SU-DHL-6 (cell line): ENCODE data around the gene GSK3B.

Source experiments
- H2AFZ ChIP-seq: fragments of 200-600 bp; sonication (generic); 2 replicates; pipeline ENCODE4 v1.6.1; 2014; ENCODE audit warnings: low read depth, mild to moderate bottlenecking, moderate library complexity, mixed read lengths, antibody characterized with exemption, low read length; ENCODE audit not compliant: severe bottlenecking
- H3F3A ChIP-seq: fragments of 200-600 bp; shearing (Covaris generic); 2 replicates; pipeline ENCODE4 v1.6.0; 2016; ENCODE audit warnings: antibody characterized with exemption, mild to moderate bottlenecking; ENCODE audit not compliant: insufficient read depth
- H3K27ac ChIP-seq: fragments of 200-600 bp; sonication (generic); 2 replicates; pipeline ENCODE4 v1.5.1; 2016; ENCODE audit warnings: low read depth, mild to moderate bottlenecking, low read length, moderate library complexity, mixed read lengths
- H3K27me3 ChIP-seq: fragments of 200-600 bp; sonication (generic), shearing (Covaris generic); 2 replicates; pipeline ENCODE4 v1.6.0; 2014; ENCODE audit warnings: mild to moderate bottlenecking, low read length
- H3K36me3 ChIP-seq: fragments of 200-600 bp; sonication (generic); 2 replicates; pipeline ENCODE4 v1.6.1; 2014; ENCODE audit warnings: mild to moderate bottlenecking, low read length, mixed read lengths
- H3K4me2 ChIP-seq: fragments of 300-600, 200-600 bp; shearing (Covaris generic), sonication (generic); 2 replicates; pipeline ENCODE4 v1.6.0; 2014; ENCODE audit warnings: low read length, low read depth, mild to moderate bottlenecking; ENCODE audit not compliant: poor library complexity, severe bottlenecking
- H3K4me3 ChIP-seq: fragments of 200-600 bp; sonication (generic); 2 replicates; pipeline ENCODE4 v1.5.1; 2014; ENCODE audit warnings: antibody characterized with exemption, low read length, mild to moderate bottlenecking, mixed read lengths; ENCODE audit not compliant: insufficient read depth, poor library complexity, severe bottlenecking
- H3K79me2 ChIP-seq: fragments of 200-600 bp; sonication (generic); 2 replicates; pipeline ENCODE4 v1.6.1; 2014; ENCODE audit warnings: mild to moderate bottlenecking, low read length, moderate library complexity; ENCODE audit not compliant: insufficient read depth
- H3K9ac ChIP-seq: fragments of 200-600 bp; sonication (generic); 2 replicates; pipeline ENCODE4 v1.7.0; 2014; ENCODE audit warnings: mild to moderate bottlenecking, low read length
- H3K9me2 ChIP-seq: fragments of 200-600 bp; sonication (generic); replicated peaks from 2 replicates; pipeline ENCODE4 v1.6.1; 2014; ENCODE audit warnings: low read length; ENCODE audit not compliant: insufficient read depth
- H3K9me3 ChIP-seq: fragments of 200-600 bp; sonication (generic); 2 replicates; pipeline ENCODE4 v1.6.1; 2014; ENCODE audit warnings: low read length, mixed read lengths; ENCODE audit not compliant: insufficient read depth
- H4K20me1 ChIP-seq: fragments of 200-600 bp; sonication (generic); 2 replicates; pipeline ENCODE4 v1.6.1; 2014; ENCODE audit warnings: low read depth, mild to moderate bottlenecking, antibody characterized with exemption, low read length, moderate library complexity, mixed read lengths
- EZH2phosphoT487 ChIP-seq: fragments of 200-600 bp; sonication (generic), shearing (Covaris generic); conservative IDR thresholded peaks from 2 replicates; pipeline ENCODE4 v1.6.1; 2018; ENCODE audit warnings: mild to moderate bottlenecking, antibody characterized with exemption, low read length, moderate library complexity, mixed read lengths
- TF ChIP-seq, protein P1 (sequence below): fragments of 200-600 bp; sonication (generic); IDR thresholded peaks from one replicate; pipeline ENCODE4 v1.5.1; 2017; ENCODE audit warnings: antibody characterized with exemption, mild to moderate bottlenecking, low read length, moderate library complexity; ENCODE audit not compliant: insufficient read depth, poor library complexity, severe bottlenecking

The GSK3B gene

DNA sequence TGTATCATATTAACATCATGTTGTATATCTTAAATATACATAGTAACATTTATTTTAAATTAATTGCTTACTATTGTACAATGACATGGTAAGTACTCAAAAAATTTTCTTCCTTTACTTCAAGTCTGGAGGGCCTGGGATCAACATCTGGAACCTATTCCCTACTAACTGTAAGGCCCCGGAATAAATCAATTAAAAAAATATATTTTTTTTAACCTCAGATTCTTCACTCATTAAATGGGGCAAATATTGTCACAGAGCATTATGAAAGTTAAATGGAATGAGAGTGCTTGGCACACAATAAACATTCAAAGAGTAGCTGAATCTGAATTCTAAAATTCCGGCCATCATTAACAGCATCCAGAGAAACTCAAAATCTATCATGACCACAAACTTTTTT, 16.5 kb downstream of the GSK3B start:
- Histone ChIP-seq H4K20me1 (peaks cover 25% of the 10 kb centered on the region), H3K27me3 (no peaks in the 10 kb centered on the region)

DNA sequence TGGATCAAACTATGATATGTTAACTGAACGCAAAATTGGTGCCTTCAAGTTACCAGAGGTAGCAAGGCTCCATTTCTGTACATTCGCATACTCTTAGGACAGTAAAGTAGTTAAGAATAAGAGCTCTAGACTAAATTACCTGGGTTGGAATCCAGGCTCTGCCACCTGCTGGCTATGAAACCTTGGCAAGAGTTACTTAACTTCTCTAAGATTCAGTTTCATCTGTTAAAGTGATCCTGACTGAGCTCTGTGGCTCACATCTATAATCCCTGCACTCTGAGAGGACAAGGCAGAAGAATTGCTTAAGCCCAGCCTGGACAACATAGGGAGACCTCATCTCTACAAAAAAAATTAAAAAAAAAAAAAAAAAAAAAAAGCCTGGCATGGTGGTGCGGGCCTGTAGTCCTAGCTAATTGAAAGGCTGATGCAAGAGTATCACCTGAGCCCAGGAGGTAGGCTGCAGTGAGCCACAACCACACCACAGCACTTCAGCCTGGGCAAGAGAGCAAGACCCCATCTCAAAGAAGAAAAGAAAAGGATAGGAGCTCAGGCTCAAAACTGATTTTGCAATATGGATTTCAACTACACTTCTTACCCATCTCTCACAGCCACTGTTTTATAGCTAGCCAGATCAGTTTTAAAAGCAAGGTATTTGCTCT, 21.3 kb downstream of the GSK3B start:
- no peaks in the 10 kb centered on the region for H3K9me3 ChIP-seq
- no peak overlapping the region for H2AFZ ChIP-seq
- H3K27me3 ChIP-seq, result no peaks in the 10 kb centered on the region
- H4K20me1 ChIP-seq, result peaks cover 25% of the 10 kb centered on the region
- H3K9me2 ChIP-seq, result no peaks in the 10 kb centered on the region
- TF ChIP-seq, protein P1, sequence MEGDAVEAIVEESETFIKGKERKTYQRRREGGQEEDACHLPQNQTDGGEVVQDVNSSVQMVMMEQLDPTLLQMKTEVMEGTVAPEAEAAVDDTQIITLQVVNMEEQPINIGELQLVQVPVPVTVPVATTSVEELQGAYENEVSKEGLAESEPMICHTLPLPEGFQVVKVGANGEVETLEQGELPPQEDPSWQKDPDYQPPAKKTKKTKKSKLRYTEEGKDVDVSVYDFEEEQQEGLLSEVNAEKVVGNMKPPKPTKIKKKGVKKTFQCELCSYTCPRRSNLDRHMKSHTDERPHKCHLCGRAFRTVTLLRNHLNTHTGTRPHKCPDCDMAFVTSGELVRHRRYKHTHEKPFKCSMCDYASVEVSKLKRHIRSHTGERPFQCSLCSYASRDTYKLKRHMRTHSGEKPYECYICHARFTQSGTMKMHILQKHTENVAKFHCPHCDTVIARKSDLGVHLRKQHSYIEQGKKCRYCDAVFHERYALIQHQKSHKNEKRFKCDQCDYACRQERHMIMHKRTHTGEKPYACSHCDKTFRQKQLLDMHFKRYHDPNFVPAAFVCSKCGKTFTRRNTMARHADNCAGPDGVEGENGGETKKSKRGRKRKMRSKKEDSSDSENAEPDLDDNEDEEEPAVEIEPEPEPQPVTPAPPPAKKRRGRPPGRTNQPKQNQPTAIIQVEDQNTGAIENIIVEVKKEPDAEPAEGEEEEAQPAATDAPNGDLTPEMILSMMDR, result no peak
- no peak for TF ChIP-seq EZH2phosphoT487
- no peak overlapping the region for H3K4me2 ChIP-seq
- 0 out of 2 replicates have a peak, but pooled peaks cover 6% of the 10 kb centered on the region for H3F3A ChIP-seq
- H3K4me3 ChIP-seq, result no peak overlapping the region
- no peak overlapping the region for H3K27ac ChIP-seq
- peaks cover 15% of the 10 kb centered on the region; the same call in 1 of the 2 replicates for H3K36me3 ChIP-seq
- peaks cover 96% of the 10 kb centered on the region for H3K79me2 ChIP-seq
- H3K9ac ChIP-seq, result no peak overlapping the region

More for the DNA sequence above, 16.5 kb downstream of the GSK3B start:
- Histone ChIP-seq H3K4me3 (no peak overlapping the region), H3K79me2 (peaks cover 100% of the 10 kb centered on the region), H3K9me3 (no peaks in the 10 kb centered on the region), H2AFZ (no peak overlapping the region), H3K36me3 (peaks cover 15% of the 10 kb centered on the region; the same call in 1 of the 2 replicates), H3F3A (0 out of 2 replicates have a peak, but pooled peaks cover 6% of the 10 kb centered on the region), H3K27ac (no peak overlapping the region), H3K9ac (no peak overlapping the region), H3K4me2 (no peak overlapping the region), H3K9me2 (no peaks in the 10 kb centered on the region)
- TF ChIP-seq EZH2phosphoT487, result no peak
- TF ChIP-seq, protein P1, result no peak

DNA sequence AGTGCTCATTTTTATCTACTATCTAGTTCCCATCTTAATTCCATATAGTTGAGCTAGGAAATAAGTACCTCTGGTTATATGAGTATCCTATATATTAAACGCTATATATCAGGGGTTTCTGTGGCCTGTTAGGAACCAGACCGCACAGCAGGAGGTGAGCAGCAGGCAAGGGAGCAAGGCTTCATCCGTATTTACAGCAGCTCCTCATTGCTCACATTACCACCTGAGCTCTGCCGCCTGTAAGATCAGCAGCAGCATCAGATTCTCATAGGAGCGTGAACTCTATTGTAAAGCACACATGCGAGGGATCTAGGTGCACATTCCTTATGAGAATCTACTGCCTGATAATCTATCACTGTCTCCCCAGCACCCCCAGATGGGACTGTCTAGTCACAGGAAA, 23.0 kb downstream of the GSK3B start:
- H3K9me3 ChIP-seq, result no peaks in the 10 kb centered on the region
- no peak overlapping the region for H3K27ac ChIP-seq
- H3K9me2 ChIP-seq, result no peaks in the 10 kb centered on the region
- no peaks in the 10 kb centered on the region for H3K27me3 ChIP-seq
- peaks cover 22% of the 10 kb centered on the region for H4K20me1 ChIP-seq
- 0 out of 2 replicates have a peak, but pooled peaks cover 3% of the 10 kb centered on the region for H3F3A ChIP-seq
- no peak overlapping the region for H2AFZ ChIP-seq
- no peak for TF ChIP-seq EZH2phosphoT487
- TF ChIP-seq, protein P1, result no peak
- no peak overlapping the region for H3K4me2 ChIP-seq
- H3K79me2 ChIP-seq, result peaks cover 96% of the 10 kb centered on the region
- H3K36me3 ChIP-seq, result peaks cover 11% of the 10 kb centered on the region; the same call in 1 of the 2 replicates
- no peak overlapping the region for H3K4me3 ChIP-seq
- no peak overlapping the region for H3K9ac ChIP-seq
